Inferior parietal cortex (tissue), 1 donor: ENCODE data around the gene LMNTD2.

ENCODE experiments used
- DNase-seq: peaks from one replicate; pipeline ENCODE4 v3.0.0-alpha.2; 2016; ENCODE audit errors: extremely low spot score

Gene LMNTD2

DNA sequence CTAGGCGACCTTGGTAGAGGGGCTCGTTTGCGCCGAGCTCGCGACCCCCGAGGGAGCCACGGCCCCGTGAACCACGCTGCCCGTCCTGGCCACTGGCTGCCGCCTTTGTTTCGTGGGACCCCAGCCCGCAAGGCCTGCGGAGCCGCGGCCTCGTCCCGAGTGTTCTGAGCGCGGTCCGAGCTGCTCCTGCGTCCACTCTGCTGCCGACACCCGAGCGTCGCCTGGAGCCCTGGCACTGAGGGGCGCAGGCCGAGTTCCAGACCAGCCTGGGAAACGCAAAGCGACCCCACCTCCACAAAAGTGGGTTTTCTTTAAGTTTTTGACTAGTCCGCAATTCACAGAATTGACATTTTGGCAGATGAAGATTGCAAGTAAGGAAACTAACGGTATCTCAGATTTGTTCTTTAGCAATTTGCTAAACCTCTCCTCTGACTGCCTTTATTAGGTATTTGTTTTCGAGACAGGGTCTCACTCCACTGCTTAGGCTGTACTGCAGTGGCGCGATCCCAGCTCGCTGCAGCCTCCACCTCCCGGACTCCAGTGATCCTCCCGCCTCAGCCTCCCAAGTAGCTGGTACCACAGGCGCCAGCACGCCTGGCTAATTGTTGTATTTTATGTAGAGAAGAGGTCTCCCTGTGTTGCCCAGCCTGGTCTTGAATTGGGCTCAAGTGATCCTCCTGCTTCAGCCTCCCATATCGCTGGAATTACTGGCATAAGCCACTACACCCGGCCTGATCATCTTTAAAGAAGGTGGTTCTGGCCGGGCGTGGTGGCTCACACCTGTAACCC, 52.6 kb downstream of the LMNTD2 start:
- DNase-seq = no peak

DNA sequence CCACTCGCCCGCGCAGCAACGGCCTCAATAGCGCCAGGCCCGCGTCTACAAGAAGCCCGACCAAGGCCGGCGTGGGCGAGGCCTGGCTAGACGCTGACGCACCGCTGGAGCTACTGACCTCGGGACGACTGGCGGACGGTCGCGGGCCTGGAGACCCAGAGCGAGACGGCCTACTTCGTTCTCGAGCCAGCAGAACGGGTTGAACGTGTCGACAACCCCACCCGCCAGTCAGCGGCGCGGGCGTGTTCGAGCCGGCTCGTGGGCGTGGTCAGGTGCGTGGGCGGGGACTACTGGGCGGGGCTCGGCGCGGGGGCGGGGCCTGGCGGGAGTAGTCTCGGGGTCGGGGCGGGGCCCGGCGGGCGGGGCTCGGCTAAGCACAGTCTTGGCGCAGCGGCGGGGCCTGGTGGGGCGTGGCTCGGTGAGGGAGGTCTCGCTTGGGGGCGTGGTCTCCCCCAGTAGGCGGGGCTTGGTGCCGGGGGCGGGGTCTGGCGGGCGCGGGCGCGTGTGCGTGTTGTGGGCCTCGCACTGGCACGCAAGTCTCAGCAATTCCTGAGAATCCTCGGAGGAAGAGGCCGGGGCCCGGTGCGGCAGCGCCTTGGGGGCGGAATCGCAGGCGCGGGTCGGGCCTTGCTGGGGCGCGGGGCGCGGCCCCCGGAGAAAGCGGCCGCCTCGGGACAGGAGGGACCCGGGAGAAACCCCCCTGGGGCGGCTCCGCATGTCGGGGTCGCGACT, 53.4 kb downstream of the LMNTD2 start, which contains the start of gene RNH1:
Gene RNH1, minus strand, starts transcription at position 248 of the 732 bp plus-strand sequence. CDS start 5,080 bp downstream, outside the sequence.
- DNase-seq = peak; percentile 77

DNA sequence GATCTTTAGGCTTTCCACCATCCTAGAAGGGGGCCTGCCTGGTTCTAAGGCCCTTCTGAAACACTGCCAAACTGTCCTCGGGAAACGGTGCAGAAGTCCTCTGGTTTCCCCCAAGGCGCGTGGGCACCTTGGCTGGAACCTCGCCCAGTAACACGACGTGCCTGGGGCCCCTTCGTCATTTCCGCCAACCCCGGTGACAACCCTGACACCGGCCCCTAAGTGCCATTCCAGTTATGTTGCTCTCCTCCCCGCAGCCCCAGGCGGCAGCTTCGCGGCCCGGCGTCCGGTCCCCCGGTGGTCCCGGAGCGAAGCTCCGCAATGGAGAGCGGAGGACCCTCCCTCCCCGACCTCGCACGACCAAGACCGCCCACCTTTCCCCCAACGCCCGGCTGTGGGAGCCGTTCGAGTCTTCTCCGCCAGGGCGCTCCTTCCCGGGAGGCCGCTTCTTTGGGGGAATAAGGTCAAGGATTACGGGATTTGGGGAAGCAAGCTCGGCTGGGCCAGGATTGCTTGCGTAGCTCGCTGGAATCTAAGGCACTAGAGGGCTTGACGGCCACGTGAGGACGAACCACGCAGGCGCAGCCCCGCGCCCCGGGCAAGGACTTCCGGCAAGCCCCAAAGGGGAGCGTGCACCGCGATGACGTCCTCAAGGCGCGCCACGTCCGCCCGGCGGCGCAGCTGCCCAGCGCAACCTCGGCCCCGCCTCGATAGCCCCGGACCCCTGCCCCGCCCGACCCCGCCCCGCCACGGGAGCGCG, 54.1 kb downstream of the LMNTD2 start:
- peak; percentile 96 for DNase-seq

DNA sequence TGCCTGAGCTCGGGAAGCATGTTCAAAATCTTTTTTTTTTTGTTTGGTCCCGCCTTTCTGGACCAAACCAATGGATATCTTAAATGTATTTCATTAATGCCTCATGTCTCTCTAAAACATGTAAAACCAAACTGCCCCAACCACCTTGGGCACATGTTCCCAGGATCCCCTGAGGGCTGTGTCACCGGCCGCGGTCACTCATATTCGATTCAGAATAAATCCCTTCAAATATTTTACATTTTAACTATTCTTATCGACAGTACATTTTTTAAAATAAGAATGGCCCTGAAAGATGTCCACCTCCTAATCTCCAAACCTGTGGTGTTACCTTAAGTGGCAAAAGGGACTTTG, 55.6 kb downstream of the LMNTD2 start:
- DNase-seq = no peak
